HUES64 (cell line): ENCODE data around the gene ACTMAP.
"Not testable (repeated sequence)": the region's sequence is repeated elsewhere in the genome, so short reads cannot be mapped to it uniquely, and the experiment has no call there.

ENCODE experiments used
- H3K27ac ChIP-seq: 2 replicates; pipeline ENCODE4 v1.7.0; 2013; ENCODE audit warnings: low read depth, low read length, inconsistent platforms
- H3K27me3 ChIP-seq: 2 replicates; pipeline ENCODE4 v1.6.1; 2013; ENCODE audit warnings: mild to moderate bottlenecking, low read length; ENCODE audit not compliant: insufficient read depth
- H3K36me3 ChIP-seq: 2 replicates; pipeline ENCODE4 v1.6.1; 2013; ENCODE audit warnings: mild to moderate bottlenecking, low read length; ENCODE audit not compliant: insufficient read depth
- H3K4me1 ChIP-seq: 2 replicates; pipeline ENCODE4 v1.6.1; 2013; ENCODE audit warnings: mild to moderate bottlenecking, low read length, moderate library complexity; ENCODE audit not compliant: insufficient read depth
- H3K4me3 ChIP-seq: 2 replicates; pipeline ENCODE4 v1.5.1; 2013; ENCODE audit warnings: mild to moderate bottlenecking, low read length, moderate library complexity
- H3K9ac ChIP-seq: 2 replicates; pipeline ENCODE4 v1.6.1; 2013; ENCODE audit warnings: mild to moderate bottlenecking, low read depth, low read length
- H3K9me3 ChIP-seq: 2 replicates; pipeline ENCODE4 v1.6.1; 2013; ENCODE audit warnings: low read depth, low read length; ENCODE audit not compliant: insufficient read depth
- WGBS: fragments of 150-250, 120-280 bp; methylation state at CpG from one replicate; pipeline ENCODE4 v1.1.7; 2013; ENCODE audit warnings: missing lambda C conversion rate; 5-methylcytosine and 5-hydroxymethylcytosine counted together

ACTMAP gene

DNA sequence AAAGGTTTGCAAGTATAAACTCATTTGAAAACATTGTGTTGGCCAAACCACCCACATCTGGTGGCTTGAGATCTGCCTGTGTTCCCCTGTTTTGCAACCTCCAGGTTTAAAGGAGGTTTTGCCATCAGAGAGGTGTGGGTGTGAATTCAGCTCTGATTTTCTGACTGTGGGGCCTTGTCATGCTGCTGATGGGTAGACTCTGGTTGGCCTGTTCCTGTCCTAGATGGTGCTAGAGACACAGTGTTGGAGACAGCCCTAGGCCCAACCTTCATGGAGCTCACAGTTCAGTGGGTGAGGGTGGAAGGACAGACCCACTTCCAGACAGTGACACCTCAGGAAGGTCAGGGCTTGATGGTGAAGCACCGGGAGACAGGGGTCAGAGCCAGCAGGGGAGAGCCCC is 35.2 kb upstream of the ACTMAP start:
- Histone ChIP-seq H3K27ac (no peak overlapping the region), H3K9me3 (no peaks in the 10 kb centered on the region), H3K27me3 (no peaks in the 10 kb centered on the region)

DNA sequence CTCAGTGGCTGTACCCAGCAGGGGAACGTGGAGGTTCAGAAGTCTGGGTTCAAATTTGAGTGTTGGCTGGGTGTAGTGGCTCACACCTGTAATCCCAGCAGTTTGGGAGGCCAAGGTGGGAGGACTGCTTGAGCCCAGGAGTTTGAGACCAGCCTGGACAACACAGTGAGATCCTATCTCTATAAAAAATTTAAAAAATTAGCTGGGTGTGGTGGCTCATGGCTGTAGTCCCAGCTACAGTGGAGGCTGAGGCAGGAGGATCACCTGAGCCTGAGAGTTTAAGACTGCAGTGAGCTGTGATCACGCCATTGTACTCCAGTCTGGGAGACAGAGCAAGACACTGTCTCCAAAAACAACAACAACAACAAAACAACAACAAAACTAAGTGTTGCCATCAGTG is 33.9 kb upstream of the ACTMAP start:
- WGBS: 89% methylated on average over 2 of the region's 2 CpGs
- not testable (repeated sequence) for H3K27ac ChIP-seq, H3K9ac ChIP-seq, H3K27me3 ChIP-seq, H3K36me3 ChIP-seq, H3K9me3 ChIP-seq, H3K4me3 ChIP-seq, H3K4me1 ChIP-seq

More for the DNA sequence above, 35.2 kb upstream of the ACTMAP start:
- Histone ChIP-seq H3K4me1 (no peaks in the 10 kb centered on the region), H3K9ac (no peak overlapping the region), H3K36me3 (no peaks in the 10 kb centered on the region), H3K4me3 (no peak overlapping the region)
- WGBS: 94% methylated on average over 1 of the region's 1 CpG

DNA sequence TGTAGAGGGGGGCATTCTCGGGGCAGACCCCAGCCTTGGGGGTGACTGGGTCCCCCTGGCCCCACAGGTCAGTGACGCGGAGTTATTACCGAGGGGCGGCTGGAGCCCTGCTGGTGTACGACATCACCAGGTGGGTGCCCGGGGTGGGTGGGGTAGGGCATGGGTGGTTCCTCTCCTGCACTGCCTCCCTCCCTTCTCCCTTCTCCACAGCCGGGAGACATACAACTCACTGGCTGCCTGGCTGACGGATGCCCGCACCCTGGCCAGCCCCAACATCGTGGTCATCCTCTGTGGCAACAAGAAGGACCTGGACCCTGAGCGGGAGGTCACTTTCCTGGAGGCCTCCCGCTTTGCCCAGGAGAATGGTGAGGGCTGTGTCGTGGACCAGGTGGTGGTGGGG is 33.4 kb upstream of the ACTMAP start:
- no peak overlapping the region for H3K4me3 ChIP-seq
- H3K9me3 ChIP-seq: no peaks in the 10 kb centered on the region
- H3K27me3 ChIP-seq: no peaks in the 10 kb centered on the region
- H3K27ac ChIP-seq: no peak overlapping the region
- H3K4me1 ChIP-seq: peaks cover 3% of the 10 kb centered on the region; the same call in 1 of the 2 replicates
- no peaks in the 10 kb centered on the region for H3K36me3 ChIP-seq
- no peak overlapping the region for H3K9ac ChIP-seq
- WGBS: 96% methylated on average over 12 of the region's 14 CpGs

DNA sequence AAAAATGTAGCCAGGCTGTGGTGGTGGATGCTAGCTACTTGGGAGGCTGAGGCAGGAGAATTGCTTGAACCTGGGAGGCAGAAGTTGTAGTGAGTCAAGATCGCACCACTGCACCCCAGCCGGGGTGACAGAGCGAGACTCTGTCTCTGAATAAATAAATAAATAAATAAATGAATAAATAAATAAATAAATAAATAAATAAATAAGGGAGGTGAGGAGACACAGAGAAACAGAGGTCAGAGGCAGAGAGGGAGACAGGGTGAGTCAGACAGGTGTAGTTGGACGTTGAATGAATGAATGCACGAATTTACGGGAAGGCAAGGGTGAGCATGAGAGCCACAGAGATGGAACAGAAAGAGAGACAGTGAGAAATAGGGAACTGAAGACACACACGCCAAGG is 30.9 kb upstream of the ACTMAP start:
- WGBS: 93% methylated on average over 5 of the region's 7 CpGs
- Histone ChIP-seq H3K27ac (no peak overlapping the region), H3K4me1 (peaks cover 6% of the 10 kb centered on the region; the same call in 1 of the 2 replicates), H3K4me3 (no peak overlapping the region), H3K9me3 (no peaks in the 10 kb centered on the region), H3K36me3 (no peaks in the 10 kb centered on the region), H3K27me3 (no peaks in the 10 kb centered on the region), H3K9ac (no peak overlapping the region)

DNA sequence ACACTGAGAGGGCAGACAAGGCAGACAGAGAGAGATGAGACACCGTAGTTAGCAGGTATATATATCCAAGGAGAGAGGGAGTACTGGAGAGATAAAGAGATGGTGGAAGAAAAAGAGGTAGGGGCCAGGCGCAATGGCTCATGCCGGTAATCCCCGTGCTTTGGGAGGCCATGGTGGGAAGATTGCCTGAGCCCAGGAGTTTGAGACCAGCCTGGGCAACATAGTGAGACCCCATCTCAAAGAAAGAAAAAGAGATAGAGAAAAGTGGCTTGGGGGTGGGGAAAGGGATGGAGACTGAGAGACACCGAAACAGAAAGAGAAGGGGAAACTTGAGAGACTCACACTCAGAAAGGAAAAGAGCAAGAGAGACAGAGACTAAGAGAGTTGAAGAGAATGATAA is 30.3 kb upstream of the ACTMAP start:
- H3K4me1 ChIP-seq: peaks cover 6% of the 10 kb centered on the region; the same call in 1 of the 2 replicates
- no peak overlapping the region for H3K4me3 ChIP-seq

DNA sequence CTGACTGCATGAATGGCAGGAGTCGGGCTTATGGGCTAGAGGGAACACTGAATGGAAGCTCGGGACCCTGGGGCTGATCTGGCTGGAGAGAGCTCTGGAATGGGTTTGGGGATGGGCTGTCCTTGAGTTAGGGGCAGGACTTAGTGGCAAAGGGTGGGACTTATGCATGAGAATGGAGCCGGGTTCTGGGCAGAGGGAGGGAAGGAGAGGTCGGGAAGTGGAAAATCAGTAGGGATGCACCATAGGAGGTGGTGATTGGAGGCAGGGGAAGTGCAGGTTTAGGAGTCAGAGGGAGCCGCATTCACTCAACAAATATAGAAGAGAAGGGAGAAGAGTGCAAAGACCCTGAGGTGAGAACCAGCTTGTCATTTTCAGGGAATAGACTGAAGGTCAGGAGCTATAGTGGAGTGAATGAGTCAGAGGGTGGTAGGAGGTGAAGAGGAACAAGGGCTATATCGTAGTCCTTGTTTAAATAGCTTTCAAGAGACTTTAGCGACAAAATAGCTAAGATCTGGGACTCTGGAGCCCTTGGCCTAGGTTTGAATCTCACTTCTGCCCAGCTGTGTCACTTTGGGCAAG is 28.5 kb upstream of the ACTMAP start:
- Histone ChIP-seq H3K27me3 (no peaks in the 10 kb centered on the region), H3K36me3 (no peaks in the 10 kb centered on the region), H3K27ac (peak overlapping the region; percentile 92), H3K9me3 (no peaks in the 10 kb centered on the region), H3K4me3 (peak overlapping the region; percentile 79), H3K9ac (peak overlapping the region; percentile 46; the same call in 1 of the 2 replicates), H3K4me1 (peaks cover 6% of the 10 kb centered on the region; the same call in 1 of the 2 replicates)
- 3% methylated on average over 7 of the region's 7 CpGs for WGBS

More for the DNA sequence above, 30.3 kb upstream of the ACTMAP start:
- WGBS: 93% methylated on average over 5 of the region's 5 CpGs
- Histone ChIP-seq H3K9me3 (no peaks in the 10 kb centered on the region), H3K36me3 (no peaks in the 10 kb centered on the region), H3K9ac (no peak overlapping the region), H3K27me3 (no peaks in the 10 kb centered on the region), H3K27ac (no peak overlapping the region)

DNA sequence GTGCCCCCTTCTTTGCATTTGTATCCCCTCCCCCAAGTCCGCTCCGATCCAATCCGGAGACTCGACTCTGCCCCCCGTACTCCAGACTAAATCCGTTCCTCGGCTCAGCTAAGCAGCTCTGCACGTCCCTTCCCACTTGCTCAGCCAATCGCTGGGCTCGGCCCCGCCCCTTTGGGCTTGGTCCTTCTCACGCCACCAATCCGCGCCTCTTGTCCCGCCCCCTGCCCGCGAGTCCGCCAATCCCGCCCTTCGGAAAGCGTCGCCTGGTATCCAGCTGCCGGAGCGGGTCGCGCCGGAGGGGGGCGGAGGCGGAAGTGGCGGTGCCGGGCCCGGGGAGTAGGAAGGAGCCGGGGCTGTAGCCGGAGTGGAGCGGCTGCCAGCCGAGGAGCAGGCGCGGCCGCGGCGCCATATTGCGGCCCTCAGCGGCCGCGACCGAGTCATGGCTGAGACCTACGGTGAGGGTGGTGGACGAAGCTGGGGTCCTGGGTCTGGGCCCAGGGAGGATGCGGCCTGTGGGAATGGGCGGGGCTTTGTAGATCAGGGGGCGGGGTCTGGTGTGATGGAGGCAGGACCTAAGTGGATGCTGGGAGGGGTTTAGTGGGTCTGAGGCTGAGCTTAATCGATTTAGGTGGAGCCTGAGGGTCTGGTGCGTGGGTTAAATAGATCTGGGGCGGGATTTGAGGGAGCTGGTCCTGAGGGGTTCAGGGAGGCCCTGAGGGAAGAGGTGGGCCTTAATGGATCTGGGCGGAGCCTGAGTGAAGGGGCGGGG is 27.8 kb upstream of the ACTMAP start, which contains the start of gene RAB4B:
Gene RAB4B (plus strand): TSS at position 311 of the 769 bp plus-strand sequence. CDS start 129 bp downstream, at position 440.
- Histone ChIP-seq H3K36me3 (no peaks in the 10 kb centered on the region), H3K4me3 (peak within 1 kb of the TSS; percentile 79), H3K27ac (peak within 1 kb of the TSS; percentile 100), H3K27me3 (no peaks in the 10 kb centered on the region), H3K4me1 (peaks cover 6% of the 10 kb centered on the region; the same call in 1 of the 2 replicates), H3K9me3 (no peaks in the 10 kb centered on the region), H3K9ac (peak within 1 kb of the TSS; percentile 94)
- under 1% methylated on average over 56 of the region's 56 CpGs for WGBS

DNA sequence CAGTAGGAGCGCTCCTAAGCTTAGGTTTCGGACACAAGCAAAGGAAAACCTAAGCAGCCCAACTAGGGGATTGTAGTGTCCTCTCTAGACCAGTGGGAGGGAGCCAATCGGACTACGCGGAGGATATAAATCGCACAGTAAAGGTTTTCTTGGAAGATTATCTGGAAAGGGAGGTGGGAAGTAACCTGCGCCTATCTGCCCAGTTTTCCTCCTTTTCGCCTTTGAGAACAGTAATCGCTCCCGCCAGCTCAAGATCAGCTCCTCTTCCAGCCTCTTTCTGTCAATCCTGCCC is 27.3 kb upstream of the ACTMAP start:
- H3K27me3 ChIP-seq: no peaks in the 10 kb centered on the region
- under 1% methylated on average over 10 of the region's 10 CpGs for WGBS
- peak overlapping the region; percentile 79 for H3K4me3 ChIP-seq
- H3K4me1 ChIP-seq: peaks cover 6% of the 10 kb centered on the region; the same call in 1 of the 2 replicates
- H3K9me3 ChIP-seq: no peaks in the 10 kb centered on the region
- H3K27ac ChIP-seq: peak overlapping the region; percentile 100
- peak overlapping the region; percentile 94 for H3K9ac ChIP-seq
- no peaks in the 10 kb centered on the region for H3K36me3 ChIP-seq

DNA sequence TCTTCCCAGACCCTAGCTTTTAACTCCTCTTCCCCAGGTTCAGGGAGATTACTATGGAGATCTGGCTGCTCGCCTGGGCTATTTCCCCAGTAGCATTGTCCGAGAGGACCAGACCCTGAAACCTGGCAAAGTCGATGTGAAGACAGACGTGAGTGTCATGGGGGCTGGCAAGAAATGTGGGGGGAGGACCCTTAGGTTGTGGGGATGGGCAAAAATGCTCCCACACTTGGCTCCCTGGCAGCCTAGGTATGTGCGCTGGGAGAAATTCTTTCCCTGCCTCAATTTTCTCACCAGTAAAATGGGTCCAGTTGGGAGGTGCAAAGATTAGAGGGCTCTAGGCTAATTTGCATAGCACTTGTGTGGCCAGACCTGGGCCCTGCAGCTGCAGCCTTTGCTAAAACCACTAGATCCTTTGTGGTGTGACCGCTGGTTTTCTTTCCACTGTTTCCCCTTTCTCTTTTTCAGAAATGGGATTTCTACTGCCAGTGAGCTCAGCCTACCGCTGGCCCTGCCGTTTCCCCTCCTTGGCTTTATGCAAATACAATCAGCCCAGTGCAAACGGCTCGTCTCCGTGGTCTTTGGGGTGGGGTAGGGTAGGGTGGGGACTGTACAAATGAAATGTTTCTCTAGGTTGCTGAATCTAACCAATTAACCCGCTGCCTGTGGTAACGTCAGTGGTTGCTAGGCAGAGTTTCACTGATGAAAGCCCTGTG is 26.8 kb upstream of the ACTMAP start:
- Histone ChIP-seq H3K4me1 (peaks cover 6% of the 10 kb centered on the region; the same call in 1 of the 2 replicates), H3K9me3 (no peaks in the 10 kb centered on the region), H3K36me3 (no peaks in the 10 kb centered on the region), H3K27ac (peak overlapping the region; percentile 100), H3K4me3 (peak overlapping the region; percentile 79), H3K9ac (peak overlapping the region; percentile 94), H3K27me3 (no peaks in the 10 kb centered on the region)
- WGBS: 20% methylated on average over 13 of the region's 13 CpGs

GRCh38 chr19:40776364-40776763 is 26.1 kb upstream of the ACTMAP start:
- no peak overlapping the region for H3K27ac ChIP-seq
- no peak overlapping the region for H3K9ac ChIP-seq
- H3K4me3 ChIP-seq: no peak overlapping the region
- H3K27me3 ChIP-seq: no peaks in the 10 kb centered on the region
- no peaks in the 10 kb centered on the region for H3K9me3 ChIP-seq
- WGBS: 74% methylated on average over 6 of the region's 7 CpGs
- H3K36me3 ChIP-seq: no peaks in the 10 kb centered on the region
- H3K4me1 ChIP-seq: peaks cover 6% of the 10 kb centered on the region; the same call in 1 of the 2 replicates

DNA sequence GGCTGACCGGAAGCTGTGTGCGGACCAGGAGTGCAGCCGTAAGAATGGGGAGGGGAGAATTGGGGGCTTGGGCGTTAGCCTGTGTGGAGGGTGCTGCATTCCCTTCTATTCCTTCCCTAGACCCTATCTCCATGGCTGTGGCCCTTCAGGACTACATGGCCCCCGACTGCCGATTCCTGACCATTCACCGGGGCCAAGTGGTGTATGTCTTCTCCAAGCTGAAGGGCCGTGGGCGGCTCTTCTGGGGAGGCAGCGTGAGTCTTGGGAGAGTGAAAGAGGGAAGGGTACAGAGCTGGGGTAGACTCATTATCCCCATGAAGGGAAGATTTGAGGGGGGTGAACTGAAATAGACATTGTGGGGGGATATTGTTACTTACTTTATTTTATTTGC is 25.4 kb upstream of the ACTMAP start:
- H3K27ac ChIP-seq: no peak overlapping the region
- H3K36me3 ChIP-seq: no peaks in the 10 kb centered on the region
- no peak overlapping the region for H3K4me3 ChIP-seq
- H3K9me3 ChIP-seq: no peaks in the 10 kb centered on the region
- peaks cover 6% of the 10 kb centered on the region; the same call in 1 of the 2 replicates for H3K4me1 ChIP-seq
- 88% methylated on average over 7 of the region's 10 CpGs for WGBS
- no peak overlapping the region for H3K9ac ChIP-seq
- no peaks in the 10 kb centered on the region for H3K27me3 ChIP-seq
